Measurements from ENCODE around the gene MYO7B.

MYO7B gene

GRCh38 chr2:127651971-127652550 is 116.6 kb downstream of the MYO7B start:
- no peak for DNase-seq

- DNase-seq, result no peak
Measured at GRCh38 chr2:127652786-127653357, 117.4 kb downstream of the MYO7B start.

DNA sequence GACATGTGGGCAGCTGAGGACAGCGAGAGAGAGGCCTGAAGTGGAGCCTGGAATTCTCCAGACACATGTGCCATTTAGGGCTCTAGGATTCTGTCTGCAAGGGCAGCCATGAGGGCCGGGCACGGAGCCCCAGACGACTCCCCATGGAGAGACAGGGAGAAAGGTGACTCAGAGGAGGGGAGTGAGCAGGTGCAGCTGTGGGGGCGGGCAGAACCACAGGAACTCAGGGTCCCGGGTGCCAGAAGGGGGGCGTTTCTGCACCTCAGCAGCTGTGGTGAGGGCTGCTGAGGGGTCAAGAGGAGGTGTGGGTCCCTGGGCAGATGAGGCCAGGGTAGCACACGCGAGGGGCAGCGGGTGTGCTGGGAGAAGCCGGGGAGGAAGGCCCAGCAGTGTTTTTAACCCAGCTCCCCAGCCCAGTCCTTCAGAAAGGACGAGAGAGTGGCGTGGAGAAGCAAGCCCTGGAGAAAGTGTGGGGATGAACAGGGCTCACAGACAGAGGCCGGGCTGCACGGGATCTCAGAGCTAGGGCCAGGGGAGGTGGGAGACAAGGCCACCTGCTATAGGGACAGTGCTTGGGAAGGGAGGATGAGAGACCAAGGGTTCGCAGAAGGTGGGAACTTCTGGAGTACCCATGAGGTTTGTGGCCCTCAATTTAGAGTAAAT is 118.1 kb downstream of the MYO7B start:
- no peak for DNase-seq

- no peak for DNase-seq
Measured at GRCh38 chr2:127654084-127654837, 118.8 kb downstream of the MYO7B start.

DNA sequence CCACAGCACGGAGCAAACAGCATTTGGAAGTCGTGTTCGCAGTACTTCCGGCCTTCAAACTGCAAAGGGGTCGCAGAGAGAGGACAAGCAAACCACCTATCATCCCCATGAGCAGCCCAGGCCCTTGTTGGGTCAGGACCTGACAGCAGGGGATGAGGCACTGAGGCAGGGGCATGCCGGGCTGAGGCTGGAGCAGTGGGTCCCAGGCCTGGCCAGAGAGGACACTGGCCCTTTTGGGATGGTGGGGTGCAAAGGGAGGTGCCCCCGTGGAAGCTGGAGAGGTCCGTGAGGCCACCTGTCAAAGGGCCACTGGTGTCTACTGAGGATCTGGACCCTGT is 119.3 kb downstream of the MYO7B start:
- DNase-seq, result no peak

DNA sequence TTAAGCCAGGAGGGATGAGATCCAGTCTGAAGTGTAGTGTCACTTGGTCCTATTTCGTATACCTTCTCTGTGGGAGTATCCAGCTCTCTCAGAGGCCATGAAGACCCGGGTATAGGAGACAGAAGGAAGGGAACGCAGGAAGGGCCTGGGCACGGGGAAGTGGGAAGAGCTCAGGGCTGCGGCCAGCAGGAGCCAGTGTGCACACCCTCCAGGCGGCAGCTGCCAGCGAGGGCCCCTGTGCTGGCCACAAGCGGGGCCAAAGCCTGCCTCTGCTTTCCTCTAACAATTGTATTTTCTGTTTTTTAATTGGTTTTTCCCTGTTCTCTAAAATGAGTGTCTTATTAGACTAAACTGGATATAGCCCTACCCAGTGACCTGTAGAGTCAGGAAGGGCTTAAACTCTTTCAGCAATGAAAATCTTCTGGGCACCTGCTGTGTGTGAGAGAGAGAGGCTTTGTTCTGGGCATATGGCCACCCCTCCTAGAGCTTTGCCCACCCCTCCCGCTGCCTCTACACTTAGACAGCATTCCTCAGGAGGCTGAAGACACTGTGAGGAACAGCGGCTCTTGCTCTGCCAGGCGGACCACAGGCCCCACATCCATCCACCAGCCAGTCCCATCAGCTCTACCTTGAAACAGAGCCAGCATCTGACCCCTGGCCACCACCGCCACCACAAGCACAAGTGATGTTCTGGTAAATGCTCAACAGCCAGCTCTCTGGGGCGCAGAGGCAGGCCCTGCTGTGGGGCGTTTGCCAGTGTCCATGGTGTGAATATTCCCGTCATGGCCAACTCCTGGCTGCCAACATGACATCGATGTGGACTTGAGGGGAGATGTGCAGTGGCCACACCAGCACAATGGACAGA is 120.0 kb downstream of the MYO7B start:
- DNase-seq, result no peak

GRCh38 chr2:127656569-127657231 is 121.2 kb downstream of the MYO7B start:
- no peak for DNase-seq

- no peak for DNase-seq
Measured at GRCh38 chr2:127657232-127657595, 121.7 kb downstream of the MYO7B start.

DNA sequence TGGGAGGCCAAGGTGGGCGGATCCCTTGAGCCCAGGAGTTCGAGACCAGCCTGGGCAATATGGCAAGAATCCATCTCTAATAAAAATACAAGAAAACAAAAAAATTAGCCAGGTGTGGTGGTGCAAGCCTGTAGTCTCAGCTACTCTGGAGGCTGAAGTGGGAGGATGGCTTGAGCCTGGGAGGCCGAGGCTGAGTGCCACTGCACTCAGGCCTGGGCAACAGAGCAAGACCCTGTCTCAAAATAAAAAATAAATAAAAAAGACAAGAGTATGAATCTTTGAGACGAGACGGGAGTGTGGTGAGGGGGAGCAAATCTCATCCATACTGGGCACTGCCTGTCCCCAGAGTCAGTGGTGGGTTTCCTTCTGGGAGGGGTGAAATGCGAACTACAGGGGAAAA is 122.7 kb downstream of the MYO7B start:
- no peak for DNase-seq

GRCh38 chr2:127658641-127659407 is 123.3 kb downstream of the MYO7B start:
- DNase-seq, result no peak

GRCh38 chr2:127659408-127660290 is 124.2 kb downstream of the MYO7B start:
- DNase-seq, result no peak

DNA sequence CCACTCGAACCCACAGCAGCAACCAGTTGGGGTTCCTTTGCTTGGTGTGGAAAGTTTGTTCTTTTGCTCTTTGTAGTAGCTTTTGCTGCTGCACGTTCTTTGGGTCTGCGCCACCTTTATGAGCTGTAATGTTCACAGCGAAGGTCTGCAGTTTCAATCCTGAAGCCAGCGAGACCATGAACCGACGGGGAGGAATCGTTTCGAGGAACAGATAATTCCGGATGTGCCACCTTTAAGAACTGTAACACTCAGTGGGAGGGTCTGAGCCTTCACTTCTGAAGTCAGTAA is 124.8 kb downstream of the MYO7B start:
- DNase-seq, result no peak

GRCh38 chr2:127661072-127661649 is 125.7 kb downstream of the MYO7B start:
- DNase-seq, result no peak

- no peak for DNase-seq
Measured at GRCh38 chr2:127661949-127662510, 126.5 kb downstream of the MYO7B start.

DNA sequence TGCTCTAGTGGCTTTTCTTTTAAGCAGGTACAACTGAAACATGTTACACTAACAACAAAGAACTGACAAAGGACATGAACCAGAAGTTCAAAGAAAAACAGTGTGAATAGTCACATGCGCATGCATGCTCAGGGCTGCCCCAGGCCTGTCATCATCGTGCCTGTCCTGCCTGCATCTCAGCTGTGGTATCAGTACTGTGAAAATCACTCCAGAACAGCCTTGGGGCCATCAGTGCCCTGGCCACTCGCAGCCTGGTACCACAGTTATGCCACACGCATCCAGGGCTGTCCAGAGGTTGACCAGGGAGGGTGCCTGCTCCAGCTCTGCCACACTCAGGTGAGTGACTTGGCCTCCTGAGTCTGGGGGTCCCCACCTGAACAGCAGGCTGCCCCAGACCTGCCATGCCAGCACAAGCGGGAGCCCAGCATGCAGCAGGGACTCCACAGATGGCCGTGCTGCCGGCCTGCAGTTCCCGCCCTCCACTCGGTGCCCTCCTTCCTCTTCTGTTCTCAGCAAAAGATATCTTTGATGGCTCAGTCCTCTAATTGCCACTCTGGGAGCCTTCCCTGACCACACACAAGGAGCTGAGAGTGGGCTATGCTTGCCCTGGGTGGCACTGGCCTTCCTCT is 127.6 kb downstream of the MYO7B start:
- DNase-seq, result no peak

GRCh38 chr2:127663566-127664064 is 128.1 kb downstream of the MYO7B start:
- no peak for DNase-seq

- no peak for DNase-seq
Measured at GRCh38 chr2:127664065-127664894, 128.8 kb downstream of the MYO7B start.

DNA sequence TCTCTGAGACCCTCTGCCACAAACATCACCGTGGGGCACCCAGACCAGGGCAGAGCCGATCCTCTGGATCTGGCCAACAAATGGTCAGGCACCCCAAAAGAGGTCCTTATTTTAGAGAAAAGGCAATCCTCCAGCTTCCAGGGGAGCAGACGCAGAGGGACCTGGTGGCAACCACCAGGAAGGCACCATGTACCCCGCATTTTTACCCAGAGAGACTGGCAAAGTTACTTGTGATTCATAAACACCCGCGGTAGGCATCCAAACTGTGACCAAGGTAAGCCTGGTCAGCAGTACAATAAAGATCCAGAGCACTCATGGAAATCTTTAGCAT is 129.4 kb downstream of the MYO7B start:
- no peak for DNase-seq
